HFFc6 (cell line): ENCODE data around the gene SPEM1. TPM values are rescaled to one million over a fixed set of nuclear protein-coding genes. Genes with fewer than 3 reads are reported as not detected.

Experiments
- DNase-seq: peaks from one replicate; pipeline ENCODE4 v3.0.0-alpha.2; 2018
- H3K27ac Mint-ChIP-seq: 2 replicates; pipeline ENCODE4 v1.8.0; 2020; ENCODE audit warnings: mild to moderate bottlenecking, mixed read lengths
- H3K27me3 Mint-ChIP-seq: 2 replicates; pipeline ENCODE4 v1.8.0; 2021; ENCODE audit warnings: mild to moderate bottlenecking, moderate library complexity, mixed read lengths; ENCODE audit not compliant: insufficient read depth
- H3K36me3 Mint-ChIP-seq: 2 replicates; pipeline ENCODE4 v1.8.0; 2021; ENCODE audit warnings: low read depth, mixed read lengths
- H3K4me1 Mint-ChIP-seq: 2 replicates; pipeline ENCODE4 v1.8.0; 2020; ENCODE audit warnings: low read depth, mixed read lengths
- H3K4me3 Mint-ChIP-seq: 2 replicates; pipeline ENCODE4 v1.8.0; 2020; ENCODE audit warnings: mild to moderate bottlenecking, moderate library complexity, mixed read lengths
- H3K9me3 Mint-ChIP-seq: 2 replicates; pipeline ENCODE4 v1.8.0; 2020; ENCODE audit warnings: mild to moderate bottlenecking, mixed read lengths
- total RNA-seq, 6 experiments: library from RNA; stranded (reverse); fragmentation: NEBNext Ultra II Directional; extraction: Animal tissue kit (Norgen Biotek cat#: 25700); gene quantifications; 2 replicates in 1 of 6; 3 replicates in 5 of 6; pipeline ENCODE4 v1.2.3, GENCODE V29; 2021
- TF ChIP-seq, protein P1 (sequence below): fragments of 200-600 bp; sonication (generic); IDR thresholded peaks from 2 replicates; pipeline ENCODE4 v1.5.0; 2021; ENCODE audit warnings: antibody characterized with exemption, mild to moderate bottlenecking

The SPEM1 gene
- total RNA-seq, 6 experiments from 2014 or later = not detected

DNA sequence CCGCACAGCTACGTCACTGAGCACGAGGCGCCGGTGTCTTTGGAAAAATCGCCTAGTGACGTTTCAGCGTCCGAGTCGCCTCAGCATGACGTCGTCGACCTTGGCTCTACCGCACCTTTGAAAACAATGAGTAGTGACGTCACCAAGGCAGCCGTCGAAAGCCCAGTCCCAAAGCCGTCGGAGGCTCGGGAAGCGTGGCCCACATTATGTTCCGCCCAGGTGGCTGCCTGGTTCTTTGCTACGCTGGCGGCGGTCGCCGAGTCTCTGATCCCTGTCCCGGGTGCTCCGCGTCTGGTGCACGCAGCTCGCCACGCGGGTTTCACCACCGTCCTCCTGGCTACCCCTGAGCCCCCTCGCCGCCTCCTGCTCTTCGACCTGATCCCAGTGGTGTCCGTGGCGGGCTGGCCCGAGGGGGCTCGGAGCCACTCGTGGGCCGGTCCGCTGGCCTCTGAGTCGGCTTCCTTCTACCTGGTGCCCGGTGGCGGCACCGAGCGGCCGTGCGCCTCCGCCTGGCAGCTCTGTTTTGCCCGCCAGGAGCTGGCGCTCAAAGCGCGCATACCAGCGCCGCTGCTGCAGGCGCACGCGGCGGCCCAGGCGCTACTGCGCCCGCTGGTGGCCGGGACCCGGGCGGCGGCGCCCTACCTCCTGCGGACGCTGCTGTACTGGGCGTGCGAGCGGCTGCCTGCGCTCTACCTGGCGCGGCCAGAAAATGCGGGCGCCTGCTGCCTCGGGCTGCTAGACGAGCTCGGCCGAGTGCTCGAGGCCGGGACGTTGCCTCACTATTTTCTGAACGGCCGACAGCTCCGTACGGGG is 16.6 kb downstream of the SPEM1 start:
- H3K9me3 Mint-ChIP-seq = no peaks in the 10 kb centered on the region
- H3K27ac Mint-ChIP-seq = peak overlapping the region; percentile 51; the same call in 1 of the 2 replicates
- H3K27me3 Mint-ChIP-seq = peaks cover 18% of the 10 kb centered on the region
- peaks cover 37% of the 10 kb centered on the region for H3K4me1 Mint-ChIP-seq
- peak overlapping the region; percentile 91 for H3K4me3 Mint-ChIP-seq
- TF ChIP-seq, protein P1, sequence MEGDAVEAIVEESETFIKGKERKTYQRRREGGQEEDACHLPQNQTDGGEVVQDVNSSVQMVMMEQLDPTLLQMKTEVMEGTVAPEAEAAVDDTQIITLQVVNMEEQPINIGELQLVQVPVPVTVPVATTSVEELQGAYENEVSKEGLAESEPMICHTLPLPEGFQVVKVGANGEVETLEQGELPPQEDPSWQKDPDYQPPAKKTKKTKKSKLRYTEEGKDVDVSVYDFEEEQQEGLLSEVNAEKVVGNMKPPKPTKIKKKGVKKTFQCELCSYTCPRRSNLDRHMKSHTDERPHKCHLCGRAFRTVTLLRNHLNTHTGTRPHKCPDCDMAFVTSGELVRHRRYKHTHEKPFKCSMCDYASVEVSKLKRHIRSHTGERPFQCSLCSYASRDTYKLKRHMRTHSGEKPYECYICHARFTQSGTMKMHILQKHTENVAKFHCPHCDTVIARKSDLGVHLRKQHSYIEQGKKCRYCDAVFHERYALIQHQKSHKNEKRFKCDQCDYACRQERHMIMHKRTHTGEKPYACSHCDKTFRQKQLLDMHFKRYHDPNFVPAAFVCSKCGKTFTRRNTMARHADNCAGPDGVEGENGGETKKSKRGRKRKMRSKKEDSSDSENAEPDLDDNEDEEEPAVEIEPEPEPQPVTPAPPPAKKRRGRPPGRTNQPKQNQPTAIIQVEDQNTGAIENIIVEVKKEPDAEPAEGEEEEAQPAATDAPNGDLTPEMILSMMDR = peak; percentile 88
- peak; percentile 66 for DNase-seq
- no peaks in the 10 kb centered on the region; the same call in 1 of the 2 replicates for H3K36me3 Mint-ChIP-seq

DNA sequence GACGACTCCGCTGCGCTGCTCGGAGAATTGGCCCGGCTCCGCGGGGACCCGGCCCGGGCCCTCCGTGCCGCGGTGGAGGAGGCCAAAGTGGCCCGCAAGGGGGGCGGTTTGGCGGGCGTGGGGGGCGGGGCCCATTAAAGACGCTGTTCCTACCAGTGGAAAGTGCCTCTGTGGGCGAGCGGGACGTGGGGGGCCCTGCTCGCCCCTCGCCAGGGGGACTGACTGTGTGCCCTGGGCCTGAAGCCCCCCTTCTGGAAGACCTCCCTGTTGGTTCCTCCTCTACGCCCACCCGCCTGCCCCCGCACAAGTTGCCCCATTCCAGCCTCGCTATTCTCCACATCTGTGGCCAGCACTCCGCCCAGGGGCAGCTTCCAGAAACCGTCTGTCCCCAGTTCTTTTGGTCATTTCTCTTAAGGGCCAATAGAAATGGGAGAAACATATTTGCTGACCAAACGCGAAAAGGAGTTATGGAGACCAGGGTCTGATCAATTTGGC is 17.3 kb downstream of the SPEM1 start:
- TF ChIP-seq, protein P1 = 0 out of 2 replicates have a peak, but pooled peaks have one; percentile 4
- Mint-ChIP-seq H3K4me1 (peaks cover 37% of the 10 kb centered on the region), H3K27ac (no peak overlapping the region), H3K4me3 (peak overlapping the region; percentile 71; the same call in 1 of the 2 replicates), H3K36me3 (no peaks in the 10 kb centered on the region; the same call in 1 of the 2 replicates), H3K9me3 (no peaks in the 10 kb centered on the region), H3K27me3 (peaks cover 18% of the 10 kb centered on the region)
- DNase-seq = no peak

DNA sequence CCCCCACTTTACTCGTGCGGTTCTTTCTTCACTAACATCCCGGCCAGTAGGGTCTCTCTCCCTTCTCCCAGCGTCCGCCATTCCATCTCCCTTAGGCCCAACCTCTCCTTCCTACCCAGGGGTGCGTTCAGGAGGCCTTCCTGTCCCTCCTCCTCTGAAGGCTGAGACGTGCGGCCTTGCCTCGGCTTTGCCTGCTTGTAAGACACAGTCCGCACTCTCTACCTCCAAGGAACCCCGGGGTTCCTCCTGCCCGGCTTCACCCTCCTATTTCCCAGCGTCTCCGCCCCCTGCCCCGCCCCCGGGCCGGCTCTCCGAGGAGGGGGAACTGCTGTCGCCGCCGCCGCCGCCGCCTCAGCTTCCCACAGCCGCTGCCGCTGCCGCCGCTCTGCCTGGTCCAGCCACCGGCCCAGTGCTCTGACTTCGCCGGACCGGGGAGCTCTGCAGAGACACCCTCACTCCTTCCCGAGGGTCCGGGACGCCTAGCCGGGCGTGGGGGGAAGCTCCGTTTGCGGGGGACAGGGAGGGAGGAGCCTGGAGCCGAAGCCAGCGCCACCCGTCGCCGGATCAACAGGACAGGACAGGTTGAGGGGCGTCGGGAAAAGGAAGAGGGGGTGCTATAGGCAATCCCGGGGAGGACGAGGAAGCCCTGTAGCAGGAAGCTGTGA is 18.0 kb downstream of the SPEM1 start:
- no peak for DNase-seq
- peaks cover 18% of the 10 kb centered on the region for H3K27me3 Mint-ChIP-seq
- no peaks in the 10 kb centered on the region for H3K9me3 Mint-ChIP-seq
- no peak overlapping the region for H3K27ac Mint-ChIP-seq
- no peaks in the 10 kb centered on the region; the same call in 1 of the 2 replicates for H3K36me3 Mint-ChIP-seq
- TF ChIP-seq, protein P1 = no peak
- H3K4me1 Mint-ChIP-seq = peaks cover 37% of the 10 kb centered on the region
- peak overlapping the region; percentile 71 for H3K4me3 Mint-ChIP-seq

DNA sequence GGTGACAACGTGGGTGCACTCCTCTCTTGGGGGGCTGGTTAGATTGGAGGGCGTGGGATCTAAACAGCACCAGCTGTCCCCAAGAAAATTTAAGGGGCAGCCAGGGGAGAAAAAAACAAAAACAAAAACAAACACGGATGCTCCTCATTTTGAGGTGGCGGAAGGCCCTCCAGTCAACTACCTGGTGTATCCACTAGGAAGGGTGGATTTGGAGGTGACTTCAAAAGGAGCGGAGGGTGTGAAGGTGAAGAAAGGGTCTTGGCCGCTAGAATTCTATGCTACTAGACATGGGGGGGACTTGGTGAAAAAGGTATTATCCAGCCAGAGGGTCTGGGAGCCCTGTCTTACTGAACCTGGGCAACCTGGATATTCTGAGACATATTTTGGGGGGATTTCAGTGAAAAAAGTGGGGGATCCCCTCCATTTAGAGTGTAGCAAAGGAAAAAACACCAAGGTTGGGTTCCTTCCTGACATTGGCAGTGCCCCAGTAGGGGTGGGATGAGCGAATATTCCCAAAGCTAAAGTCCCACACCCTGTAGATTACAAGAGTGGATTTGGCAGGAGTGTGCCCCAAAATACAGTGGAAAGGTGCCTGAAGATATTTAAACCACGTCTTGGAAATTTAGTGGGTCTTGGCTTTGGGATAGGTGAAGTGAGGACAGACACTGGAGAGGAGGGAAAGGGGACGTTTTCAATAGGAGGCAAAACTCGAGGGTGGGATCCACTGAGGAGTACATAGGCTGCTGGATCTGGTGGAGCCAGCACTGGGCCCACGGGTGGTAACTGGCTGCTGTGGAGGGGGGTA is 18.7 kb downstream of the SPEM1 start:
- DNase-seq = no peak
- Mint-ChIP-seq H3K4me3 (peak overlapping the region; percentile 7; the same call in 1 of the 2 replicates), H3K27ac (no peak overlapping the region), H3K9me3 (no peaks in the 10 kb centered on the region), H3K36me3 (no peaks in the 10 kb centered on the region; the same call in 1 of the 2 replicates), H3K27me3 (peaks cover 18% of the 10 kb centered on the region), H3K4me1 (peaks cover 42% of the 10 kb centered on the region)
- TF ChIP-seq, protein P1 = no peak
